Ramos (cell line): ENCODE data around the gene AGL.
"Not testable (repeated sequence)": the region's sequence is repeated elsewhere in the genome, so short reads cannot be mapped to it uniquely, and the experiment has no call there.

Source experiments
- in situ Hi-C: fragments of 300-500 bp; cut with MboI; formaldehyde crosslinking; loops from one replicate; pipeline ENCODE4 v1.14.3; 2022; ENCODE audit warnings: low sequenced_read_pairs; ENCODE audit not compliant: unreplicated experiment

The AGL gene

GRCh38 chr1:99849413-99849743 is 783 bp upstream of the AGL start:
- in situ Hi-C loops = no loop called here

GRCh38 chr1:99850459-99851291 is 514 bp downstream of the AGL start:
- in situ Hi-C loops = no loop called here

GRCh38 chr1:99851850-99852454 is 1.8 kb downstream of the AGL start:
- in situ Hi-C loops = no loop called here

- in situ Hi-C loops = no loop called here
Observed at GRCh38 chr1:99852648-99853047, 2.5 kb downstream of the AGL start.

GRCh38 chr1:99855914-99856450 is 5.8 kb downstream of the AGL start:
- in situ Hi-C loops = no loop called here

- in situ Hi-C loops = not testable (repeated sequence)
Observed at GRCh38 chr1:99857041-99857440, 6.9 kb downstream of the AGL start.

GRCh38 chr1:99858286-99858685 is 8.1 kb downstream of the AGL start:
- in situ Hi-C loops = no loop called here

GRCh38 chr1:99858881-99859280 is 8.7 kb downstream of the AGL start:
- in situ Hi-C loops = no loop called here

GRCh38 chr1:99860703-99861102 is 10.5 kb downstream of the AGL start:
- in situ Hi-C loops = no loop called here

GRCh38 chr1:99867682-99868081 is 17.5 kb downstream of the AGL start:
- in situ Hi-C loops = no loop called here

- in situ Hi-C loops = no loop called here
Observed at GRCh38 chr1:99869304-99869703, 19.1 kb downstream of the AGL start.

GRCh38 chr1:99869723-99870122 is 19.6 kb downstream of the AGL start:
- in situ Hi-C loops = no loop called here

- in situ Hi-C loops = no loop called here
Observed at GRCh38 chr1:99872063-99872462, 21.9 kb downstream of the AGL start.

- in situ Hi-C loops = no loop called here
Observed at GRCh38 chr1:99877568-99877967, 27.4 kb downstream of the AGL start.

- in situ Hi-C loops = no loop called here
Observed at GRCh38 chr1:99886179-99886578, 36.0 kb downstream of the AGL start.

- in situ Hi-C loops = no loop called here
Observed at GRCh38 chr1:99886841-99887240, 36.7 kb downstream of the AGL start.

- in situ Hi-C loops = no loop called here
Observed at GRCh38 chr1:99887890-99888289, 37.7 kb downstream of the AGL start.

- in situ Hi-C loops = no loop called here
Observed at GRCh38 chr1:99891997-99892396, 41.8 kb downstream of the AGL start.

- in situ Hi-C loops = not testable (repeated sequence)
Observed at GRCh38 chr1:99903278-99903677, 53.1 kb downstream of the AGL start.

- in situ Hi-C loops = no loop called here
Observed at GRCh38 chr1:99906535-99906934, 56.4 kb downstream of the AGL start.

- in situ Hi-C loops = no loop called here
Observed at GRCh38 chr1:99917214-99917613, 67.1 kb downstream of the AGL start.

GRCh38 chr1:99919220-99919619 is 69.1 kb downstream of the AGL start:
- in situ Hi-C loops = no loop called here
